GM12891 (cell line): Measurements from ENCODE around the gene CNTN4.

Source experiments
- POLR2A ChIP-seq: IDR thresholded peaks from 2 replicates; pipeline ENCODE4 v1.6.1; 2011; ENCODE audit warnings: low read depth, low read length, control low read depth
- POLR2AphosphoS5 ChIP-seq: IDR thresholded peaks from 2 replicates; pipeline ENCODE4 v1.6.1; 2011; ENCODE audit warnings: low read depth, low read length, control low read depth
- TAF1 ChIP-seq: IDR thresholded peaks from 2 replicates; pipeline ENCODE4 v1.6.1; 2011; ENCODE audit warnings: low read depth, low read length, control low read depth

DNA sequence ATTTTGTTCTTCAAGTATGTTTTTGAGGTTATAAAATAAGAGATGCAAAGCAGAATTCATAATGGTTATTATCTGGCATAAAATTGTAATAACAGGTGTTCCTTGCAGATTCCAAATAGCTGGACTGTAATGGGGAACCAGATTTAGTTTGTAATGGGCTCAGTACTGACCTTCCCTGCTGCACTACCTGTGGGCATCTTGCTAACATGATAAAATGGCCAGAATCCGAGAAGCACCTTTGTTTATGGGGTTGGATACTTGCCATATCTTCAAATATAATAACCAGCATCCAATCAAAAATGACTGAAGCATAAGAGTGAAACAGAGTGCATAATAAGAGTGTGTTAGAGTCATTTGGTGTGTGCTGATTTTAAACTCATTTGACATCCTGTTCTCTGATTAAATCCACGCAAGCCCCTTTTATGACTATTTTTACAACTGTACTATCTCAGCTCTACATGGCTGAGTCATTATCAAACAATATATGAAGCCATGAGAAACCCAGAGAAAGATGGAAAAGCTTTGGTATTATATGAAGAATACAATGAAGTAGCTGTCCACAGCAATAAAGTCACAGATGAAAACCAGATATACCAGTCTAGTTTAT is 292.4 kb downstream of the CNTN4 start:
- no peak for TF ChIP-seq POLR2AphosphoS5
- TF ChIP-seq TAF1: no peak
- TF ChIP-seq POLR2A: no peak
